VCaP (cell line): ENCODE results near the gene IL17B.

Experiments used
- H3K27ac ChIP-seq: fragments of 450-650 bp; 2 replicates; pipeline ENCODE4 v1.5.1; 2017
- CTCF ChIP-seq: fragments of 450-650 bp; conservative IDR thresholded peaks from 2 replicates; pipeline ENCODE4 v1.5.1; 2017; ENCODE audit warnings: mild to moderate bottlenecking, moderate library complexity

Gene IL17B

GRCh38 chr5:149412783-149413476 lies 33.8 kb upstream of the IL17B start:
- TF ChIP-seq CTCF: no peak
- no peak overlapping the region for H3K27ac ChIP-seq

GRCh38 chr5:149411738-149412519 lies 32.8 kb upstream of the IL17B start:
- no peak overlapping the region for H3K27ac ChIP-seq
- no peak for TF ChIP-seq CTCF

GRCh38 chr5:149410721-149411432 lies 31.8 kb upstream of the IL17B start:
- H3K27ac ChIP-seq: no peak overlapping the region
- no peak for TF ChIP-seq CTCF

- no peak overlapping the region for H3K27ac ChIP-seq
- TF ChIP-seq CTCF: no peak
Measured at GRCh38 chr5:149410071-149410470, 31.0 kb upstream of the IL17B start.

- no peak overlapping the region for H3K27ac ChIP-seq
- TF ChIP-seq CTCF: no peak
Measured at GRCh38 chr5:149409268-149409948, 30.3 kb upstream of the IL17B start.

- no peak overlapping the region for H3K27ac ChIP-seq
- no peak for TF ChIP-seq CTCF
Measured at GRCh38 chr5:149408252-149409099, 29.4 kb upstream of the IL17B start.
